H9 (cell line): ENCODE results near the gene CCDC51. TPM values are rescaled to one million over a fixed set of nuclear protein-coding genes. Genes with fewer than 3 reads are reported as not detected.

Source experiments
- DNase-seq: peaks from one replicate; pipeline ENCODE4 v3.0.0-alpha.2; 2017
- H2AFZ ChIP-seq: one replicate; pipeline ENCODE4 v1.6.1; 2013; ENCODE audit warnings: mild to moderate bottlenecking, low read length, control low read depth, moderate library complexity
- H2AK5ac ChIP-seq: 2 replicates; pipeline ENCODE4 v1.6.1; 2013; ENCODE audit warnings: low read length, control low read depth, mixed read lengths; ENCODE audit not compliant: insufficient read length
- H2BK120ac ChIP-seq: one replicate; pipeline ENCODE4 v1.6.1; 2013; ENCODE audit warnings: low read depth, mild to moderate bottlenecking, low read length, control low read depth, inconsistent platforms; ENCODE audit not compliant: poor library complexity, severe bottlenecking
- H2BK12ac ChIP-seq: 2 replicates; pipeline ENCODE4 v1.6.1; 2013; ENCODE audit warnings: low read length, control low read depth, mixed read lengths, low read depth; ENCODE audit not compliant: insufficient read length
- H2BK15ac ChIP-seq: 2 replicates; pipeline ENCODE4 v1.6.1; 2013; ENCODE audit warnings: low read depth, low read length, control low read depth
- H2BK20ac ChIP-seq: one replicate; pipeline ENCODE4 v1.6.1; 2013; ENCODE audit warnings: low read depth, mild to moderate bottlenecking, low read length, control low read depth, inconsistent platforms; ENCODE audit not compliant: poor library complexity, severe bottlenecking
- H2BK5ac ChIP-seq: 2 replicates; pipeline ENCODE4 v1.6.1; 2013; ENCODE audit warnings: low read length, control low read depth, mixed read lengths; ENCODE audit not compliant: insufficient read length
- H3K14ac ChIP-seq: 2 replicates; pipeline ENCODE4 v1.6.1; 2013; ENCODE audit warnings: low read length, control low read depth; ENCODE audit not compliant: insufficient read depth
- H3K18ac ChIP-seq: 2 replicates; pipeline ENCODE4 v1.6.1; 2013; ENCODE audit warnings: low read depth, mild to moderate bottlenecking, mixed read lengths, low read length, control low read depth; ENCODE audit not compliant: insufficient read length
- H3K23ac ChIP-seq: 2 replicates; pipeline ENCODE4 v1.6.1; 2013; ENCODE audit warnings: low read length, control low read depth, mixed read lengths, low read depth; ENCODE audit not compliant: insufficient read length
- H3K23me2 ChIP-seq: 2 replicates; pipeline ENCODE4 v1.6.1; 2013; ENCODE audit warnings: low read depth, mild to moderate bottlenecking, mixed read lengths, low read length, control low read depth; ENCODE audit not compliant: insufficient read length, poor library complexity, severe bottlenecking
- H3K27ac ChIP-seq: 2 replicates; pipeline ENCODE4 v1.5.1; 2013; ENCODE audit warnings: low read length, control low read depth, mixed read lengths, low read depth; ENCODE audit not compliant: insufficient read length
- H3K27me3 ChIP-seq: 2 replicates; pipeline ENCODE4 v1.6.1; 2013; ENCODE audit warnings: low read length, control low read depth, inconsistent platforms; ENCODE audit not compliant: insufficient read depth
- H3K4ac ChIP-seq: 2 replicates; pipeline ENCODE4 v1.6.1; 2013; ENCODE audit warnings: low read depth, mild to moderate bottlenecking, control low read depth, inconsistent platforms, low read length, moderate library complexity
- H3K4me1 ChIP-seq: 2 replicates; pipeline ENCODE4 v1.6.1; 2013; ENCODE audit warnings: low read length, control low read depth, inconsistent platforms; ENCODE audit not compliant: insufficient read depth
- H3K4me2 ChIP-seq: 2 replicates; pipeline ENCODE4 v1.6.1; 2013; ENCODE audit warnings: low read length, control low read depth, mixed read lengths; ENCODE audit not compliant: insufficient read length, insufficient read depth
- H3K56ac ChIP-seq: 2 replicates; pipeline ENCODE4 v1.6.1; 2013; ENCODE audit warnings: low read depth, mild to moderate bottlenecking, mixed read lengths, low read length, control low read depth; ENCODE audit not compliant: insufficient read length
- H3K79me1 ChIP-seq: 2 replicates; pipeline ENCODE4 v1.6.1; 2013; ENCODE audit warnings: low read depth, mild to moderate bottlenecking, moderate library complexity, low read length, control low read depth, inconsistent platforms; ENCODE audit not compliant: insufficient read depth, poor library complexity, severe bottlenecking
- H3K79me2 ChIP-seq: 2 replicates; pipeline ENCODE4 v1.6.1; 2013; ENCODE audit warnings: low read length, control low read depth, inconsistent platforms; ENCODE audit not compliant: insufficient read depth
- H3K9ac ChIP-seq: 2 replicates; pipeline ENCODE4 v1.6.1; 2013; ENCODE audit warnings: low read length, control low read depth, mixed read lengths; ENCODE audit not compliant: insufficient read length; ENCODE audit errors: extremely low read depth
- H3K9me3 ChIP-seq: one replicate; pipeline ENCODE4 v1.6.1; 2013; ENCODE audit warnings: low read depth, low read length, inconsistent platforms; ENCODE audit not compliant: control insufficient read depth
- H3T11ph ChIP-seq: one replicate; pipeline ENCODE4 v1.6.1; 2013; ENCODE audit warnings: mild to moderate bottlenecking, low read length, control low read depth, inconsistent platforms
- H4K20me1 ChIP-seq: one replicate; pipeline ENCODE4 v1.6.1; 2013; ENCODE audit not compliant: control insufficient read depth, insufficient read length, insufficient read depth
- H4K5ac ChIP-seq: 2 replicates; pipeline ENCODE4 v1.6.1; 2013; ENCODE audit warnings: low read depth, mild to moderate bottlenecking, mixed read lengths, low read length, control low read depth; ENCODE audit not compliant: insufficient read length
- H4K8ac ChIP-seq: replicated peaks from 2 replicates; pipeline ENCODE4 v1.6.1; 2013; ENCODE audit warnings: low read length, control low read depth, mixed read lengths, low read depth; ENCODE audit not compliant: insufficient read length
- H4K91ac ChIP-seq: 2 replicates; pipeline ENCODE4 v1.6.1; 2013; ENCODE audit warnings: low read depth, mild to moderate bottlenecking, moderate library complexity, mixed read lengths, low read length, control low read depth; ENCODE audit not compliant: insufficient read length
- H3K27ac Mint-ChIP-seq, 3 experiments: 2 replicates in 2 of 3; 3 replicates in 1 of 3; pipeline ENCODE4 v1.8.0; 2020 to 2021; ENCODE audit warnings: mixed read lengths in 3 of 3, mild to moderate bottlenecking in 1 of 3, moderate library complexity in 1 of 3
- H3K27me3 Mint-ChIP-seq: 2 replicates; pipeline ENCODE4 v1.8.0; 2021; ENCODE audit warnings: low read depth, mild to moderate bottlenecking, moderate library complexity, mixed read lengths
- H3K36me3 Mint-ChIP-seq, 3 experiments: 2 replicates in 2 of 3; 3 replicates in 1 of 3; pipeline ENCODE4 v1.8.0; 2020 to 2021; ENCODE audit warnings: low read depth in 3 of 3, mixed read lengths in 3 of 3; ENCODE audit not compliant: insufficient read depth in 1 of 3
- H3K4me1 Mint-ChIP-seq, 2 experiments: 2 replicates each; pipeline ENCODE4 v1.8.0; 2020; ENCODE audit warnings: mixed read lengths in 2 of 2
- H3K4me3 Mint-ChIP-seq, 2 experiments: 2 replicates in 1 of 2; 3 replicates in 1 of 2; pipeline ENCODE4 v1.8.0; 2020 to 2021; ENCODE audit warnings: mild to moderate bottlenecking in 2 of 2, mixed read lengths in 2 of 2, moderate library complexity in 1 of 2
- H3K9me3 Mint-ChIP-seq, 2 experiments: 2 replicates in 1 of 2; 3 replicates in 1 of 2; pipeline ENCODE4 v1.8.0; 2020; ENCODE audit warnings: mild to moderate bottlenecking in 2 of 2, mixed read lengths in 2 of 2, moderate library complexity in 1 of 2
- WGBS: extraction: QIAGEN DNeasy Blood & Tissue Kit; methylation state at CpG from one replicate; pipeline ENCODE4 v1.1.7; 2013; ENCODE audit warnings: missing lambda C conversion rate, low lambda C conversion rate, mixed read lengths; ENCODE audit not compliant: insufficient read length; ENCODE audit errors: extremely low coverage; 5-methylcytosine and 5-hydroxymethylcytosine counted together
- total RNA-seq: library from RNA; stranded (reverse); gene quantifications from 2 replicates; pipeline ENCODE4 v1.2.1, GENCODE V29; 2021
- TF ChIP-seq, protein P1 (sequence below): fragments of 200-600 bp; sonication (generic); conservative IDR thresholded peaks from 3 replicates; pipeline ENCODE4 v1.8.0; 2021; ENCODE audit warnings: antibody characterized with exemption, mild to moderate bottlenecking

The CCDC51 gene
- total RNA-seq, 1 experiment from 2014 or later: 20.0 TPM

DNA sequence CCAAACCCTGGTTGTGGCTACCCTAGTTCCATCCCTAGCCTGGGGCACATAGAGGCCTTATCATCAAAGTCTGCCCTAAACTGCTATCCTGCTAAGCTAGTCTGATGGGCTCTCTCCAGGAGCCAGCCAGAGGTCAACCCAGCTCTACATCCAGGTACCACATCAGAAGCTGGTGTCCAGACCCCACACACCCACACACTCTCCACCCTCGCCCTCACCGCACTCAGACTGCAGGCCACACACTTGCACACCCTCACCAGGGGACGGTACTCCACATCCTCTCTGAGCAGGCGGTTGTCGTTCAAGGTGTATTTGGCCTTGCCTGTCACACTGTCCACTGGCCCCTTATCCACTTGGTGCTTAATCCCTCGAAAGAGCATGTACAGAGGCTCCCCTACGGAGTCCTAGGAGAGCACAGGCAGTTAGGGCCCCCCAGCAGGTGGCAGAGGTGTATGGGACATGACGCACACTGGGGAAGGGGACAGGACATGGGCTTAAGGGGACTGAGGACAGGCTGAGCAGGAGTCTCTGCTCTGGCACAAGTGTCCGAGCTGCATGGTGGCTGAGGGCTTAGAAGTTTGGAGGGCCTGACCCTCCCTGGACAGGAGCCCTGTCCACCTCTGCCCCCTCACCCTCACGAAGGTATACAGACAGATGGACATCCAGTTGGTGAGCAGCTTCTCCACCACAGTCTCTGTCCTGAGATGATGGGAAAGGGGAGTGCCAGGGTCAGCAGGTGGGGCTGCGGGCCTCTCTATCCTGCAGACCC, 28.1 kb downstream of the CCDC51 start:
- no peak overlapping the region for H3K4me3 Mint-ChIP-seq

More for the DNA sequence above, 28.1 kb downstream of the CCDC51 start:
- Histone ChIP-seq H2BK15ac (no peak overlapping the region), H3K4ac (no peak overlapping the region), H3K18ac (no peak overlapping the region), H2BK120ac (no peak overlapping the region), H4K91ac (no peak overlapping the region), H3T11ph (no peak overlapping the region), H3K56ac (no peak overlapping the region), H2AK5ac (no peak overlapping the region), H2BK20ac (no peak overlapping the region), H3K4me1 (no peaks in the 10 kb centered on the region), H3K79me2 (no peaks in the 10 kb centered on the region), H3K9ac (no peak overlapping the region), H4K20me1 (no peaks in the 10 kb centered on the region), H3K27ac (no peak overlapping the region), H3K27me3 (no peaks in the 10 kb centered on the region), H3K79me1 (no peaks in the 10 kb centered on the region), H4K8ac (no peak overlapping the region), H3K9me3 (no peaks in the 10 kb centered on the region), H3K23me2 (no peaks in the 10 kb centered on the region), H3K23ac (no peak overlapping the region), H2BK12ac (no peak overlapping the region), H3K14ac (no peak overlapping the region), H2AFZ (no peak overlapping the region), H3K4me2 (no peak overlapping the region), H4K5ac (no peak overlapping the region), H2BK5ac (no peak overlapping the region)
- H3K4me1 Mint-ChIP-seq: no peaks in the 10 kb centered on the region
- DNase-seq: no peak
- no CpG with 5 or more reads among the region's 11 CpGs for WGBS
- TF ChIP-seq, protein P1, sequence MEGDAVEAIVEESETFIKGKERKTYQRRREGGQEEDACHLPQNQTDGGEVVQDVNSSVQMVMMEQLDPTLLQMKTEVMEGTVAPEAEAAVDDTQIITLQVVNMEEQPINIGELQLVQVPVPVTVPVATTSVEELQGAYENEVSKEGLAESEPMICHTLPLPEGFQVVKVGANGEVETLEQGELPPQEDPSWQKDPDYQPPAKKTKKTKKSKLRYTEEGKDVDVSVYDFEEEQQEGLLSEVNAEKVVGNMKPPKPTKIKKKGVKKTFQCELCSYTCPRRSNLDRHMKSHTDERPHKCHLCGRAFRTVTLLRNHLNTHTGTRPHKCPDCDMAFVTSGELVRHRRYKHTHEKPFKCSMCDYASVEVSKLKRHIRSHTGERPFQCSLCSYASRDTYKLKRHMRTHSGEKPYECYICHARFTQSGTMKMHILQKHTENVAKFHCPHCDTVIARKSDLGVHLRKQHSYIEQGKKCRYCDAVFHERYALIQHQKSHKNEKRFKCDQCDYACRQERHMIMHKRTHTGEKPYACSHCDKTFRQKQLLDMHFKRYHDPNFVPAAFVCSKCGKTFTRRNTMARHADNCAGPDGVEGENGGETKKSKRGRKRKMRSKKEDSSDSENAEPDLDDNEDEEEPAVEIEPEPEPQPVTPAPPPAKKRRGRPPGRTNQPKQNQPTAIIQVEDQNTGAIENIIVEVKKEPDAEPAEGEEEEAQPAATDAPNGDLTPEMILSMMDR: no peak
- no peaks in the 10 kb centered on the region; the same call in 1 of the 2 replicates for H3K27me3 Mint-ChIP-seq
- H3K27ac Mint-ChIP-seq: no peak overlapping the region; a peak in 1 of 7 replicates
- H3K9me3 Mint-ChIP-seq: no peaks in the 10 kb centered on the region
- H3K36me3 Mint-ChIP-seq: peaks cover 59 to 99% (median 98%) of the 10 kb centered on the region in 3 experiments
